ENCODE data around the gene SELENOW. TPM values are rescaled to one million over a fixed set of nuclear protein-coding genes. Genes with fewer than 3 reads are reported as not detected.

Gene SELENOW
- total and polyA plus RNA-seq, 4 donors: 28.2 to 102 (median 67.4) TPM

GRCh38 chr19:47758443-47758804 lies 20.1 kb upstream of the SELENOW start:
- 79% methylated on average over 5 of the region's 5 CpGs for WGBS
- no peak overlapping the region for H3K4me3 ChIP-seq (ENCODE audit: low read depth in 1 of 3, low read length in 3 of 3)
- H3K9ac ChIP-seq (ENCODE audit: low read depth in 1 of 2, low read length in 2 of 2): no peak overlapping the region
- no peak for TF ChIP-seq FOXA1 (IDR thresholded peaks at IDR 0.05)
- no peak for TF ChIP-seq HNF4G (IDR thresholded peaks at IDR 0.05)
- no peak for TF ChIP-seq MAX (IDR thresholded peaks at IDR 0.05)
- no peak overlapping the region for H3K27ac ChIP-seq (ENCODE audit: low read depth in 1 of 2, low read length in 2 of 2)
- no peaks in the 10 kb centered on the region for H3K9me3 ChIP-seq (ENCODE audit: control insufficient read depth in 4 of 4, low read length in 3 of 4)
- H3K4me1 ChIP-seq (ENCODE audit: control insufficient read depth in 4 of 4, insufficient read depth in 4 of 4, low read length in 3 of 4): peaks cover 0 to 28% (median 22%) of the 10 kb centered on the region in 4 donors
- DNase-seq (ENCODE audit: low spot score): no peak
- peaks cover 8 to 34% (median 13%) of the 10 kb centered on the region in 4 donors for H3K36me3 ChIP-seq (ENCODE audit: control insufficient read depth in 4 of 4, insufficient read depth in 3 of 4, low read depth in 1 of 4, low read length in 3 of 4)
- no peaks in the 10 kb centered on the region for H3K27me3 ChIP-seq (ENCODE audit: control insufficient read depth in 4 of 4, insufficient read depth in 4 of 4, low read length in 3 of 4)

- WGBS: 78% methylated on average over 5 of the region's 5 CpGs
- TF ChIP-seq ZBTB33 (IDR thresholded peaks at IDR 0.05) (no peak), HNF4A (conservative IDR thresholded peaks at IDR 0.05) (no peak), TAF1 (conservative IDR thresholded peaks at IDR 0.05) (no peak), GABPA (IDR thresholded peaks at IDR 0.05 in 1 of 2, conservative IDR thresholded peaks at IDR 0.05 in 1 of 2) (no peak), CTCF (IDR thresholded peaks at IDR 0.05; ENCODE audit: low read depth, low read length, missing input control) (no peak), RXRA (IDR thresholded peaks at IDR 0.05) (no peak)
- Histone ChIP-seq H3K9ac (ENCODE audit: low read depth in 1 of 2, low read length in 2 of 2) (no peak overlapping the region), H3K27me3 (ENCODE audit: control insufficient read depth in 4 of 4, insufficient read depth in 4 of 4, low read length in 3 of 4) (no peaks in the 10 kb centered on the region), H3K4me3 (ENCODE audit: low read depth in 1 of 3, low read length in 3 of 3) (no peak overlapping the region), H3K36me3 (ENCODE audit: control insufficient read depth in 4 of 4, insufficient read depth in 3 of 4, low read depth in 1 of 4, low read length in 3 of 4) (peaks cover 4 to 16% (median 8%) of the 10 kb centered on the region in 4 donors), H3K9me3 (ENCODE audit: control insufficient read depth in 4 of 4, low read length in 3 of 4) (no peaks in the 10 kb centered on the region), H3K4me1 (ENCODE audit: control insufficient read depth in 4 of 4, insufficient read depth in 4 of 4, low read length in 3 of 4) (peaks cover 0 to 30% (median 21%) of the 10 kb centered on the region in 4 donors), H3K27ac (ENCODE audit: low read depth in 1 of 2, low read length in 2 of 2) (no peak overlapping the region)
- no peak for DNase-seq (ENCODE audit: low spot score)
These were observed 17.9 kb upstream of the SELENOW start for GRCh38 chr19:47760632-47760999.

GRCh38 chr19:47761566-47761965 lies 16.9 kb upstream of the SELENOW start:
- Histone ChIP-seq H3K27ac (ENCODE audit: low read depth in 1 of 2, low read length in 2 of 2) (no peak overlapping the region), H3K9me3 (ENCODE audit: control insufficient read depth in 4 of 4, low read length in 3 of 4) (no peaks in the 10 kb centered on the region), H3K27me3 (ENCODE audit: control insufficient read depth in 4 of 4, insufficient read depth in 4 of 4, low read length in 3 of 4) (no peaks in the 10 kb centered on the region), H3K36me3 (ENCODE audit: control insufficient read depth in 4 of 4, insufficient read depth in 3 of 4, low read depth in 1 of 4, low read length in 3 of 4) (peaks cover 0 to 7% (median 2%) of the 10 kb centered on the region in 4 donors), H3K4me3 (ENCODE audit: low read depth in 1 of 3, low read length in 3 of 3) (no peak overlapping the region), H3K4me1 (ENCODE audit: control insufficient read depth in 4 of 4, insufficient read depth in 4 of 4, low read length in 3 of 4) (peaks cover 0 to 21% (median 13%) of the 10 kb centered on the region in 4 donors), H3K9ac (ENCODE audit: low read depth in 1 of 2, low read length in 2 of 2) (no peak overlapping the region)
- no peak for DNase-seq (ENCODE audit: low spot score)
- TF ChIP-seq CTCF (IDR thresholded peaks at IDR 0.05; ENCODE audit: low read depth, low read length, missing input control): no peak
- TF ChIP-seq NR2F2 (IDR thresholded peaks at IDR 0.05): no peak
- no peak for TF ChIP-seq RXRA (IDR thresholded peaks at IDR 0.05)
- no peak for TF ChIP-seq HNF4A (conservative IDR thresholded peaks at IDR 0.05)
- WGBS: 69% methylated on average over 5 of the region's 5 CpGs
